DMS114 treated with DMSO at 0.1 percent for 48 hours (cell line): Measurements from ENCODE around the gene EIF3K.

Experiments
- DNase-seq: peaks from one replicate; lab custom pipeline; 2025; ENCODE audit not compliant: unreplicated experiment; lab: John Stamatoyannopoulos, UW

Gene EIF3K

GRCh38 chr19:38665219-38665931 lies 46.4 kb downstream of the EIF3K start:
- DNase-seq: no peak

DNA sequence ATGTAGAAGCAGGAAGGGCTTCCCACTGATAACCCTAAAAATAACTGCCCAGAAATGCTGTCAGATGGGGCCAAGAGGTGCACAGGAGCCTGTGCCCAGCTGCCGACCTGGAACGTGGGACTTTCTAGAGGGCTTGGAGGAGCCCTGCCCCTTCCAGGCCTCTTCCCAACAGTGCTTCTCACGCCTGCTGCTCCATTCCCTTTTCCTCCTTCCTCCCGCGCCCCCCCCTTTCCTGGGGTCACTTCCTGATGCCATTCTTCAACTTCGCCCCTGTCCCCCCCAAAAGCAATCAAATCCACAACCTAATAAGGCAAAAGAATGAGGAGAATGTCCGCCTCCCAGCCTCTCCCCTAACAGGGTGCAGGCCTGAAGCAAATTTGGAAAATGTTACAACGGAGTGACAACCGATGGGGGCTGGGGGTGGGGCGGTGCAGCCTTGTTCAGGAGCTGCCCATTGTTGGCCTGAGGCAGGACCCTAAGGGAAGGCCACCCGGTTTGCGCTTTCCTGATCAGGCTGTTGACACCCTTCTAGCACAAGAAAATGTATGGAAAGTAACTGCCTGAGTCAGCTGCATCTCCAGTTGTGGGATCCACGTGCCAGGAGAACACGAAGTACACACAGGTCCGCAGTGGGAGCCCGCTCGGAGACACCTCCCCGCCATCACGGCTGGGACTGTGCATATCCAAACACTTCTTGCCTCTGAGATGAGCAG lies 47.1 kb downstream of the EIF3K start:
- DNase-seq: no peak

DNA sequence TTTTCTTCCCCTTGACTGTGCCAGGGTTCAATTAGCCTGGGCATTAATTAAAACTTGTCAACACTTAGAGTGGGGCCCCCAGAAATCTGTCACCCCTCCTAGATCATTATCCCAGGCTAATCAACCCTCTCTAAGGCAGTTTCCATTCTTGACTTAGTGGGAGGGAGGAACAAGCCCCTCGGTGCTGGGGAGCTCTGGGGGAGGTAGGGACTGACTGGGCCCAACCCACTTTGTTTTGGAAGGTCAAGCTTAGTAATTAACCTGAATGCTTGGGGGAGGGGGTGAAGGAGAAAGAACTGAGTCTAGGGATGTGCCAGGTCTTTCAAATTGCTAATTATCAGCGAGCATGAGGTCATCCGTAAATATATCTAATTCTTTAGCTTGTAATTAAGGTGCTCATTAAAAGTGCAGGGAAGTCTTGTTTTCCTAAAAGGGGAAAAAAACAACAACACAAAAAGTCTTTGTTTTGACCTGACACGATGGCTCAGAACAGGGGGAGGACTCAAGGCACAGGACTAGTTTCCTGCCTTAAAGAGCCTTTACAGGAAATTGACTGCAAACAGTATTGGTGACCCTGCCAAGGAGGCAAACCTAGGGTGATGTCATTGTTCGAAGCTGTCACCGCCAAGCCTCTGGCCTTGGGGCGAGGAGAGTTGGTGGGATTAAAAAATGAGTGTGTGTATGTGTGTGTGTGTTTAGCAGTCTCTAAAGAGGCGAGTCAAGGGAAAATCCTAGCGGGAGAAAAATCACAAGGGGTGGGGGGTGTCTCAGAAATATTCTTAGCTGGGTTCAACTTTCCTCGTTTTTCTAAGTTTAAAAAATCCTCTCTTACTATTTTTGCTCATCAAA lies 47.9 kb downstream of the EIF3K start:
- no peak for DNase-seq

- DNase-seq: no peak
Observed at GRCh38 chr19:38667661-38668171, 48.7 kb downstream of the EIF3K start.

DNA sequence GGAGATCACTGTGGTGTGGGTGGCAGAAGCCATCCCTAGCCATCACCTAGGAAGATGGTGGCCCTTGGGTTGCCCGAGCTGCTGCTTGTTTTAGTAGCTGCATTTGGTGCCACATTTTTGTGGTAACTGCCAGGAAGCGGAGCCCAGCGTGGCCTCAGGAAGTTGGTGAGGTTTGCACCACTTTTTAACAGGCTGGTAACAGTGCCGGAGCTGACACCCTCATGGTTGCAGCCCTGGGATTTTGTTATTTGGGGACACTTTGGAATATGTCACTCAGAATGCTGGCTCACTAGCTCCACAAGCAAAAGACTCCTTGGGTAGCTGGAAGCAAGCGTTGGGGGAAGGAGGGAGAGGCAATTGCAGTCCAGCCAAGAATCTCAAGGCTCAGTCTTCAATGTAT lies 50.6 kb downstream of the EIF3K start:
- no peak for DNase-seq

- no peak for DNase-seq
Observed at GRCh38 chr19:38670921-38671398, 52.0 kb downstream of the EIF3K start.

DNA sequence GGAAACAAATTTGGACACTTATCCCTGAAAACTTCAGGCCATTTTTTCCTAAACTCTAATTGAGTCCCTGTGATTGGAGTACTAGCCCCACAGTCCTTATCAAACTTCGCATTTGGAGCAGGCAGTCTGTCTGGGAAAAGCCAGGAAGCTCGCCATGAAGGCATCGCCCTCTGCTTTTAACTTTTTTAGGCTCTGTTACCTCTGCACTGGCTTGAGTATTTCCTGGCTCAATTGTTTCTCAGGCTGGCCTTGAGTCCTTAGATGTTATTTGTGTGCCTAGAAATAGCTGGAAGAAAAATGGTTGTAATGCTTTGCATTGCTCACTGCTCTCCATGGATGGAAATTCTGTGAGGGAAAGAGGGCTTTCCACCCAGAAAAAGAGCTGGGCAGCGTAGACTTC lies 52.7 kb downstream of the EIF3K start:
- DNase-seq: no peak

DNA sequence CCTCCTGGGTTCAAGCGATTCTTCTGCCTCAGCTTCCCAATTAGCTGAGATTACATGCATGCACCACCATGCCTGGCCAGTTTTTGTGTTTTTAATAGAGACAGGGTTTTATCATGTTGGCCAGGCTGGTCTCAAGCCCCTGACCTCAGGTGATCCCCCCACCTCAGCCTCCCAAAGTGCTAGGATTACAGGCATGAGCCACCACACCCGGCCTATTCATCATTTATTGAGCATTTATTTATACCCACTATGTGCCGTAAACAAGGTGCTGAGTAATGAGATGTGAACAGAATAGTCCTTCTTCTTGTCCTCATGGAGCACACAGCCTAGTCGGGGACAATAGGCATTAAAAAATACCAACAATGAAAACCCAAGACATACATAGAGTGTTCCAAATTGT lies 54.0 kb downstream of the EIF3K start:
- DNase-seq: no peak

DNA sequence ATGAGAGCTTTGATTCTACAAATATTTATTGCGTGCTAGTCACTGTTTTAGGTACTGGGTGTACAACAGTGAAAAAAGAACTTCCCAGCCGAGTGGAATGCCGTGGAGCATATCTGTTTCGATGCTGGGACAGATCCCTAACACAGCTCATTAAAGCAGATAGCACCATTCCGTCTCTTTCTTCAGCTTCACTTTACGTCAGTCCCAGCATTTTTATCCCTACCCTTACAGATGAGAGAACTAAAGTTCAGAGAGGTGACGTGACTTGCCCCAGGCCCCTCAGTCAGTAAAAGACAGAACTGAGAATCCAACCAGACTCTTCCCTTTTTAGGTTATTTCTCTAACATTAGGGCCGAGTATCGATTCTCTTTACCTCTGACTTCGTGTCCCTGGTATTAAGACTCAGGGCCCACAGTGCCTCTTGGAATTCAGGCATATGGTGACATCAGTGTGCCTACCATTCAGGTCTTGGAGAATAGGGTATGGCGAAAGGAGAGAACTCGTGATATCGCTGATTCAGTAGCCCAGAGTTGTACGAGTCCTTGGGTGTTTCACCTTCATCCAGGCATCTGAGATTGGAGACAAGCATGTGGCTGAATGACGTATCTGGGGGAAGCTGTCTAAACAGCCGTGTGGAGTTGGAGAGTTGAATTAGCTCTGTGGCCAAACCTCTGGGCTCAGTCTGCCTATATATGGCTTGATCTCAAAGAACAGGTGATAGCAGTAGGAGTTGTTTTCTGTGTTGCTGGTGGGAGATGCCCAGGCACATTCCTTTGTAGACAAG lies 55.6 kb downstream of the EIF3K start:
- DNase-seq: no peak

- no peak for DNase-seq
Observed at GRCh38 chr19:38675611-38676010, 56.6 kb downstream of the EIF3K start.

DNA sequence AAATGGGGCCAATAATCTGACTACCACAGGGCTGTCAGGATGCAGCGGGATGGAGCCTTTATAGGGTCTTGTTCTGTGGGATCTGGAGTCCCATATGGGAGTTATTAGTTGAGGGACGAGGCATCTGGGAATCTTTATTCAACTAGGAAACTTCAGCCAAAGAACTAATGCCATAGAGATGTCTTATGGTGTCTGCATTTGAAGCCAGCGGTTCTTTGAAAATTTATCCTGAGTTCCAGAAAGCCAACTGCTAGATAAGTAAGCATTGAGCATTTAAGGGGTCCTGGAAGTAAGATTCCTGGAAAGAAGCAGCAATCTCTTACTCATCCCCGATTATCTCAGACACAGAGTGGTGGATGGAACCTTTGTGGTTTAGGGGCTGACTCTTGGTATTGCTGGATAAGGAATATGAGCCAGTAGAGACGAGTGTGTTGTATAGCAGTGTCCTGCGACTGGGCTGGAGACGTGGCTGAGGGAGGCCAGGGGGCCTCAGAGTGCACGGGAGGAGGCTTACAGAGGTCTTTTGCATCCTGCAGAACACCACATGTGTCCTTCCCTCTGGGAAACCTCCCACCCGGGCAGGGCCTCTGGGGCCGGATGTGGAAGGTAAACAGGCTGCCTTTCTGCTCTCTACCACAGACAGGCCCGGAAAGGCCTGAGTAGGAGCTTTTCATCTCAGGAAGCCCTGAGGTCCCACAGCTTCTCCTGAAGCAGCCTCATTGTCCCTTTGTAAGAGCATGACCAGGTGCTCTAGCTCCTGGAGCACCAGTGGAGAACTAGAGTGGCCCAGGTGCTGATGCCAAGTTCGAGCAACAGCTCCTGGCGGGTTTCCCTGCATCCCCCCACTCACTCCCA lies 57.3 kb downstream of the EIF3K start:
- no peak for DNase-seq

DNA sequence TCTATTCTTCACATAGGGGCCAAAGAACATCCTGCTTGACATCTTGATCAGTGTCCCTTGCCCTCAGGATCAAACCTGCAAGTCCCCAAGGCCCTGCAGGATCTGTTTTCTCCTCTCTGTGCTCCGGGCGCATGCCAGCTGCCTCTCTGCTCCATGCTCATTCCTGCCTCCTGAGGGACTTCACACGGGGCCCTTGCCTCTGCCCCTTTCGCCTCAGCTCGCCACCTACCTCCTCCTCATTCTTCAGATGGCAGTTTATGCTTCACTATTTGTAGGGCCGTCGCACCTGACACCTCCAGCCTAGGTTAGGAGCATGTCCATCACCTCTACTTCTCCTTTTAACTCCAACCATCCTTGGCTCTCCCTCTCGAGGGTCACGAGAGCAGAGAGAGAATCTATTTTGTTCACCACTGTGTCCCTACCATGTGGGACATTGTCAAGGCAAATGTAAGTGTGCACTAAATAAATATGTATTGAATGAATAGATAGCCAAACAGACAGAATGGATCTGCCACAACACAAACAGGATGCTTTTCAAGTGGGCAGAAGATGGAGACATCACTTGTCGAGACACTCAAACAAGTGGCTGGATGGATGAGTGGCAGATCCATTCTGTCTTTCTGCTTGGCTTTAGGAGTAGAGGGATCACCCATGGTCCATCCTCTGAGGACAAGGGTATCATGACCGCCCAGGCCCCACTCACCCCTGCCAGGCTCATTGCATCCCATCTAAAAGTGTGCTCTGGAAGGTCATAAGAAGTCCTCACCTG lies 58.1 kb downstream of the EIF3K start:
- no peak for DNase-seq

GRCh38 chr19:38678217-38678890 lies 59.4 kb downstream of the EIF3K start:
- DNase-seq: no peak

- no peak for DNase-seq
Observed at GRCh38 chr19:38678891-38679494, 60.0 kb downstream of the EIF3K start.

DNA sequence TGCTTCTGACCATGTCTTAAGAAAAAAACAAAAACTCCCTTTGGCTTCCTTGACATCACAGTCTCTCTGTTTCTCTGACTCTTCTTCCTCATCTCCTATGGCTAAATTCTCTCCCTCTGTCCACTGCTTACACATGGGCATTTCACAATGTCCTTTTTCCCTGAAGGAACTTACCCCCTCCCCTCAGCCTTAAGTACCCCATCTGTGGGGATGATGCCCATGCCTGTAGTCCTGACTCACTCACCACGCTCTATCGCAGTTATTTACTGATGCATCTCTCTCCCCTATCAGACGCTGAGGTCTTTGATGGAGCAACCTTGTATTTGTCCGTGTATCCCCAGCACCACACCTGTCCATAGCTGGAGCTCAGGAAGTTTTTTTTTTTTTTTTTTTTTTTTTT lies 60.9 kb downstream of the EIF3K start:
- no peak for DNase-seq

DNA sequence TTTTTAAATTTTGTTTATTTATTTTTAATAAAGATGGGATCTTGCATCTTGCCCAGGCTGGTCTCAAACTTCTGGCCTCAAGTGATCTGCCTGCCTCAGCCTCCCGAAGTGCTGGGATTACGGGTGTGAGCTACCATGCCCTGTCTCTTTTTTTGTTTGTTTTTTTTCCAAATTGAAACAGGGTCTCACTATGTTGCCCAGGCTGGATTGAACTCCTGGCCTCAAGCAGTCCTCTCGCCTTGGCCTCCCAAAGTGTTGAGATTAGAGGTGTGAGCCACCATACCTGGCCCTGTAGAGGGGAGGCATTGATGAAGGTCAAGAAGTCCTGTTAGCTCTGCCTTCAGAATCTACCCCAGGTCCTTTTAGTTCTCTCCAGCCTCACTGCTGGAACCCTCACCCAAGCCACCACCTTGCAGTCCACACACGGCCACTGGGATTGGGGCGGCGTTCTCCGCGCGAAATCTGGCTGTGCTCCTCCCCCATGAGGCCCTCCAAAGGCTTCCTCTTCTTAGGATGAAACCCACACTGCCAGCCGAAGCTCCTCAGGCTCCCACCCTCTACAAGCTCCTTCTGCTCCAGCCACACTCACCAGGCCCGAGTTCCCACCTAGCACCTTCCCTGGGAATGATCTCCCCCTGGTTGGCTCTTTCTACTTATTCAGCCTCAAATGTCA lies 63.3 kb downstream of the EIF3K start:
- DNase-seq: no peak

DNA sequence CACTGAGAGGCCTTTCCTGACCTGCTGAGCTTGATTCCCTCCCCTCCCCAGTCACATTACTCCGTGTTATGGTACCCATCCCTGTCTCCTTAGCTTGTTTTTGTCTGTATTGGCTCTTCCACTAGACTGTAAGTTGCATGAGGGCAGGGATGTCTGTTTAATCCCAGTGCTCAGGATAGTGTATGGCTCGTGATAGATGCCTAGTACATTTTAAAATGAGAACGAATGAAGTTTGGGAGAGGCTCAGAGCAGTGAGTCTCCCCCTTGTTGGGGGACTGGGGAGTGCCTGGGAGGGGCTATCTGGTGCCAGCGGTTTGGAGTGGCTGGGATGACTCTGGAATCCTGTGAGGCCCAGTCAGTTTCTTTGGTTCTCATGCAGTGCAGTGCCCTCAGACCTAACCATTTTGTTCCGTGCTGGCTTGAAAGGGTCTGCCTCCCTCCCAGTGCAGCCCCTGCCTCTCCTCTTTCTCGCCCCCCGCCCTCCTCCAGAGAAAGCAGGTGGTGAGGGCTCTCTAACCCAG lies 63.9 kb downstream of the EIF3K start:
- no peak for DNase-seq
